Omental fat pad (tissue), 4 donors: ENCODE data around the gene SART1. TPM values are rescaled to one million over a fixed set of nuclear protein-coding genes. Genes with fewer than 3 reads are reported as not detected.
A peak's percentile ranks its signal among the peaks of the same experiment; 100 is the strongest.

ENCODE experiments used
- ATAC-seq: fragments of 150-250 bp; one replicate; pipeline ENCODE4 v1.9.1; 2016; ENCODE audit warnings: mild to moderate bottlenecking, moderate library complexity; ENCODE audit not compliant: low FRiP score
- DNase-seq: peaks from one replicate; pipeline ENCODE4 v3.0.0-alpha.2; 2019; ENCODE audit warnings: low spot score
- total RNA-seq, 4 donors: library from RNA; depleted of rRNA; stranded (reverse); fragments of >200 nt; gene quantifications; one replicate each; pipeline ENCODE4 v1.1.0, GENCODE V29; 2016
- TF ChIP-seq, protein P1 (sequence below), 3 donors: fragments of 450-650 bp; IDR thresholded peaks; one replicate each; pipeline ENCODE4 v1.5.1; 2016 to 2017; ENCODE audit warnings: antibody characterized with exemption in 3 of 3, mild to moderate bottlenecking in 3 of 3, moderate library complexity in 2 of 3

The SART1 gene
- total RNA-seq, 4 donors from 2014 or later, result 22.5 to 62.4 (median 47.1) TPM

DNA sequence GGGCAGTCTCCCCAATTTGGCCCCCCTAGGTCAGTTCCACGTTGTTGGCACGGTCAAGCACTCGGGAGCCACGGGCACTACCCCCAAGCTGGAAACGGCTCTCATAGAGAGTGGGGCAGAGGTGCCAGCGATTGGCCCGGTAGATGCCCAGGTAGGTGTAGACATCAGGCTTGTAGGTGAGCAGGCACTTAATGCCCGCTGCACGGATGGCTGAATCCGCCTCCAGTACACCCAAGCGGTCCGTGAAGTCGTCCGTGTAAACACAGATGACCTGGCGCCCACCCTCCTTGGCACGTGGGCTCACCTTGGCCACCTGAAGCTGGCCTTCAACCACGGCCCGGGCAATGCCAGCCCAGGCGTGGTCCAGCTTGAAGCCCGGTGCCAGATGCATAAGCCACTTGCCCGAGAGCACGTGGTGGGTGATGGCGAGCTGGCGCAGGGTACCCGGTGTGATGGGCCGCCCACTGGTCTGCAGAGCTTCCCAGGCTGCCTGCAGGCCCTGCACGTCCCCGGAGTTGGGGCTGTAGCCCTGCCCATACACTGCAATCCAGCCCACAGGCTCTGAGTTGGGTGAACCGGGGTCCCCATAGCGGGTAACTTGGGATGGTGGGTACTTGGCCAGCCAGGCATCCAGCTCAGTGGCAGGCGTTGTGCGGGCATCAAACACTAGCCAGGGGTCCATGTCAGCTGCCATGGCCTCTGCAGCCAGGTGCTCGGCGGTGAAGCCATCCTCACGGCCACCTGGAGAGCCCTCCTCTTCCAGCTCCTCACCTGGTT is 43.9 kb upstream of the SART1 start:
- no peak for ATAC-seq
- TF ChIP-seq, protein P1, sequence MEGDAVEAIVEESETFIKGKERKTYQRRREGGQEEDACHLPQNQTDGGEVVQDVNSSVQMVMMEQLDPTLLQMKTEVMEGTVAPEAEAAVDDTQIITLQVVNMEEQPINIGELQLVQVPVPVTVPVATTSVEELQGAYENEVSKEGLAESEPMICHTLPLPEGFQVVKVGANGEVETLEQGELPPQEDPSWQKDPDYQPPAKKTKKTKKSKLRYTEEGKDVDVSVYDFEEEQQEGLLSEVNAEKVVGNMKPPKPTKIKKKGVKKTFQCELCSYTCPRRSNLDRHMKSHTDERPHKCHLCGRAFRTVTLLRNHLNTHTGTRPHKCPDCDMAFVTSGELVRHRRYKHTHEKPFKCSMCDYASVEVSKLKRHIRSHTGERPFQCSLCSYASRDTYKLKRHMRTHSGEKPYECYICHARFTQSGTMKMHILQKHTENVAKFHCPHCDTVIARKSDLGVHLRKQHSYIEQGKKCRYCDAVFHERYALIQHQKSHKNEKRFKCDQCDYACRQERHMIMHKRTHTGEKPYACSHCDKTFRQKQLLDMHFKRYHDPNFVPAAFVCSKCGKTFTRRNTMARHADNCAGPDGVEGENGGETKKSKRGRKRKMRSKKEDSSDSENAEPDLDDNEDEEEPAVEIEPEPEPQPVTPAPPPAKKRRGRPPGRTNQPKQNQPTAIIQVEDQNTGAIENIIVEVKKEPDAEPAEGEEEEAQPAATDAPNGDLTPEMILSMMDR (IDR thresholded peaks at IDR 0.05), result no peak
- DNase-seq, result no peak

DNA sequence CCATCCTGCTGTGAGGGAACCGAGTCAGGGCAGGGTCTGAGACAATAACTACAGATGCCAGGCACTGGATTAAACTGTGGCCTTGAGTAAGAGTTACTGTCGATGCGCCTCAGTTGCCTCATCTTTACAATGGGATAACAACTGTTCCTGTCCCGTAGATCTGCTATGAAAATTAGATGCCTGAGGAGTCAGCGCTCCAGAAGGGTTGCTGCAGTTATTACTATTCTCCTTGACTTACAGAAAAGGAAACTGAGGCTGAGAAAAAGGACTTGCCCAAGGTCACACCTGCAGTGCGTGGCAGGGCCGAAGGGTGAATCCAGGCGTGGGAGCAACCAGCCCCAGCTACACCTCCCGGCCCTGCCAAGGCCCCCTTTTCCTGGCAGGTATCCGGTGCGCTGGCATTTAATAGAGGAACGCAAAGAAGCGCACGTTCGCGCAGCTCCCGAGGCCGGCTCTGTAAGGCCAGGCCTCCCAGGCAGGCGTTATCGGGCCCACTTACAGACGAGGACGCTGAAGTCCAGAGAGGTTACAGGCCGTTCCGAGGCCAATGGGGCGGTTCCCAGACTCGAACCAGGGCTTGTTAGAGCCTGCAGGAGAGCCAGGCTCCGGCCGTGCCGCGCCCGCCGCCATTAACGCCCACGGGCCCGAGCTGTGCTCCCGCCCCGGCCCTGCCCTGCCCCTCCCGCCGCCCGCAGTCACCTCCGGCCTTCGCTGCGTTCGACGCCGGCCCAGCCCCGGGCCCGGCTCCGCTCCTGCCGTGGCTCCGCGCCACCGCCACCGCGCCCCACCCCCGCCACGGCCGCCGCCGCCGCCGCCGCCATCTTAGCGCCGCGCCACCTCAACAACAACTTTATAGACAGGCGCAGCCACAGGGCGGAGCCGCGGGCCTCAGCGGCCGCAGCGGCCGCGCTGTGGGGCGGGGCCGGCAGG is 43.1 kb upstream of the SART1 start, which contains the start of gene C11orf68:
C11orf68 (minus strand) TSS at position 852 of the 930 bp plus-strand sequence; CDS start at position 821, 31 bp downstream.
- TF ChIP-seq, protein P1 (IDR thresholded peaks at IDR 0.05), result no peak
- DNase-seq (no peak), ATAC-seq (no peak)

DNA sequence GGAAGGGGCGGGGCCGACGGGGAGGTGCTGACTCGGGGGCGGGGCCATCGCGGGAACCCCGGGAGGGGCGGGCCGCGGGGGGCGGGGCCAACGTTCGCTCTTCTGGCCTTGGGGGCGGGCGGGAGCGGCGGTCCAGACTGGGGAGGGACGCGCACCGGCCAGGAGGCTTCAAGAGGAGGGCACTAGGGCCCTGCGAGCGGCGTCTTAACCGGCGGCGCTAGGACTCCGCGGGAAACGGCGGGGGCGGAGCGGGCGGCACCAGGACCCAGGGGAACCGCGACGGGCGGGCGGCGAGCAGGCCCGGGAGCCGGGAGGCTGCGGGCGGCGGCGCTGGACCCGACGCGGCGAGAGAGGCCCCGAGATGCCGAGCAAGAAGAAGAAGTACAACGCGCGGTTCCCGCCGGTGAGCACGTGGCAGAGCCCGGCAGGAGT is 42.4 kb upstream of the SART1 start, which contains the start of gene DRAP1:
DRAP1 (plus strand) TSS at position 286 of the 432 bp plus-strand sequence; CDS start at position 362, 76 bp downstream.
- peak; percentile 89 for DNase-seq
- TF ChIP-seq, protein P1 (IDR thresholded peaks at IDR 0.05), result no peak
- ATAC-seq, result peak; percentile 90

DNA sequence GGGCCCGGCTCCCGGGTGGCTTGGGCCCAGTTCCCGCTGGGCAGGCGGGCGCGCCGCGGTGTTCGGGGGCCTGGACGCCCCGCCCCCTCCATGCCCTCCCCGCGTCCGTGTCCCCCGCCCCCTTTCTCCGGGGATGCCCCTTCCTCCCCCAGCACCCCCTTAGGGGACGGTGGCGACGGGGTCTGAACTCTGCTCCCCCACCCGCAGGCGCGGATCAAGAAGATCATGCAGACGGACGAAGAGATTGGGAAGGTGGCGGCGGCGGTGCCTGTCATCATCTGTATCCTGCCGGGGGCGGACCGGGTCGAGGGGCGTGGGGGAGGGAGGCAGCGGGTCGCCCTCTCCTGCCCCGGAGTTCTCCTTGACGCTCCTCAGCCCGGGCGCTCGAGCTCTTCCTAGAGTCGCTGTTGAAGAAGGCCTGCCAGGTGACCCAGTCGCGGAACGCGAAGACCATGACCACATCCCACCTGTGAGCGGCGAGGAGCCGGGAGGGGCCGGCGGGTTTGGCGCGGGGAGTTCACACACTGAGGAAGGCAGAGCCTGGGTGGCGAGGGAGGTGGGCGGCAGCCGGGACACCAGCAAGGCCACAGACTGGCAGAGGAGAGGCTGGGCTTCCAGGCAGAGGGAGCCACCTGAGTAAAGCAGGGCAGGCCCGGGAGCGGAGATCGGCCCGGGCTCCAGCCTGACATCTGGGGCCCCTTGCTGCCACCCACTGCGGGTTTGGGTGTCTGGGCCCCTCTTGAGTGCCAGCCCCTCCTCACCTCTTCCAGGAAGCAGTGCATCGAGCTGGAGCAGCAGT is 41.8 kb upstream of the SART1 start:
- DNase-seq (no peak), ATAC-seq (peak; percentile 11)

DNA sequence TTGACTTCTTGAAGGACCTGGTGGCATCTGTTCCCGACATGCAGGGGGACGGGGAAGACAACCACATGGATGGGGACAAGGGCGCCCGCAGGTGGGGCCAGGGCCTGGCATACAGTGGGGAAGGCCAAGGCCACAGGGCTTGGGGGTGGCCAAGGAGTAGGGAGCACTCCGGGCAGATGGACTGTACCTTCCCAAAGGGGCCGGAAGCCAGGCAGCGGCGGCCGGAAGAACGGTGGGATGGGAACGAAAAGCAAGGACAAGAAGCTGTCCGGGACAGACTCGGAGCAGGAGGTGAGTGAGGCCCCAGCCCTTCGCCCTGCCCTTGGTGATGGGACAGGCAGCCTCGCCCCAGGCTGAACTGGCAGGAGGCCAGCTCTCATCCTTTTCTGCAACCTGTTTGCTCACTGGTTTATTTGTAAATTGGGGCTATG is 41.1 kb upstream of the SART1 start:
- TF ChIP-seq, protein P1 (IDR thresholded peaks at IDR 0.05), result no peak
- ATAC-seq (no peak), DNase-seq (no peak)

More for the DNA sequence above, 41.8 kb upstream of the SART1 start:
- TF ChIP-seq, protein P1 (IDR thresholded peaks at IDR 0.05), result no peak

DNA sequence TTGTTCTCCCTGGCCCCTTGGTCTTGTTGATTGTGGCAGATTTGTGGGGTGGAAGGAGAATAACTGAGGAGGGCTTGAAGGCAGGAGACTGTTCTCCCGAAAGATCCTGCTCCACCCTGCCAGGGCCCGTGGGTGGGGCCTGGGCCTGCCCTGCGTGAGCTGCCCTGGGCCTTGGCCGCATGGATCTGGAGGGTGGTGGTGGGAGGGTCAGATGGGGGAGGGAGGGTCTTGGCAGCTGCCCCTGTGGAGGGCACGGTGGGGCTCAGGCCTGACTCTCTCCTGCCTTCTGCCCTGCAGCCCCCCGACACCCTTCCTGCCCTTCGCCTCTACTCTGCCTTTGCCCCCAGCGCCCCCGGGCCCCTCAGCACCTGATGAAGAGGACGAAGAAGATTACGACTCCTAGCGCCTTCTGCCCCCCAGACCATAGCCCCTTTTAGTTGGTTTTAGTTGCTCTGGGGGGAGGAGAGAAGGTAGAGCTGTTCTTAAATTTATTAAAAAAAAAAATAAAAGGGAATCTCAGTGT is 40.4 kb upstream of the SART1 start:
- TF ChIP-seq, protein P1 (IDR thresholded peaks at IDR 0.05), result no peak
- DNase-seq, result no peak
- ATAC-seq, result no peak
